GM12891 (cell line): ENCODE measurements around the gene MAP1B. TPM values are rescaled to one million over a fixed set of nuclear protein-coding genes. Genes with fewer than 3 reads are reported as not detected.
A peak's percentile ranks its signal among the peaks of the same experiment; 100 is the strongest.

Source experiments
- DNase-seq: peaks from one replicate; pipeline ENCODE4 v3.0.0; 2011; ENCODE audit warnings: low spot score; ENCODE audit not compliant: insufficient read length
- FAIRE-seq: peaks from 2 replicates; lab custom pipeline; 2011; peaks lifted over from hg19 to GRCh38; lab: Jason Lieb, UNC
- PAX5 ChIP-seq: IDR thresholded peaks from 2 replicates; pipeline ENCODE4 v1.6.1; 2011; ENCODE audit warnings: low read length, moderate library complexity, mild to moderate bottlenecking; ENCODE audit not compliant: insufficient read depth, severe bottlenecking
- POLR2A ChIP-seq: IDR thresholded peaks from 2 replicates; pipeline ENCODE4 v1.6.1; 2011; ENCODE audit warnings: low read depth, low read length, control low read depth
- POLR2AphosphoS5 ChIP-seq: IDR thresholded peaks from 2 replicates; pipeline ENCODE4 v1.6.1; 2011; ENCODE audit warnings: low read depth, low read length, control low read depth
- POU2F2 ChIP-seq: IDR thresholded peaks from 2 replicates; pipeline ENCODE4 v1.6.1; 2011; ENCODE audit warnings: low read depth, mild to moderate bottlenecking, control low read depth, low read length, moderate library complexity
- SPI1 ChIP-seq: IDR thresholded peaks from 2 replicates; pipeline ENCODE4 v1.6.1; 2011; ENCODE audit warnings: low read depth, low read length, control low read depth
- TAF1 ChIP-seq: IDR thresholded peaks from 2 replicates; pipeline ENCODE4 v1.6.1; 2011; ENCODE audit warnings: low read depth, low read length, control low read depth
- polyA plus RNA-seq: library from polyadenylated mRNA; unstranded; fragments of >200 nt; gene quantifications from one replicate; pipeline ENCODE4 v1.2.1, GENCODE V29; 2012; ENCODE audit warnings: low read depth, missing spikeins, inconsistent platforms; ENCODE audit not compliant: missing spikeins

MAP1B gene
- 0.83 TPM for polyA plus RNA-seq

- FAIRE-seq (peak; percentile 67), DNase-seq (peak; percentile 25)
- TF ChIP-seq POLR2A = no peak
- no peak for TF ChIP-seq POLR2AphosphoS5
- no peak for TF ChIP-seq TAF1
- TF ChIP-seq SPI1 = no peak
- no peak for TF ChIP-seq POU2F2
- TF ChIP-seq PAX5 = no peak
These were observed at the start of gene MAP1B for GRCh38 chr5:72107131-72107900. Gene MAP1B (plus strand): TSS chr5:72107475. CDS start chr5:72107532, 57 bp downstream.

DNA sequence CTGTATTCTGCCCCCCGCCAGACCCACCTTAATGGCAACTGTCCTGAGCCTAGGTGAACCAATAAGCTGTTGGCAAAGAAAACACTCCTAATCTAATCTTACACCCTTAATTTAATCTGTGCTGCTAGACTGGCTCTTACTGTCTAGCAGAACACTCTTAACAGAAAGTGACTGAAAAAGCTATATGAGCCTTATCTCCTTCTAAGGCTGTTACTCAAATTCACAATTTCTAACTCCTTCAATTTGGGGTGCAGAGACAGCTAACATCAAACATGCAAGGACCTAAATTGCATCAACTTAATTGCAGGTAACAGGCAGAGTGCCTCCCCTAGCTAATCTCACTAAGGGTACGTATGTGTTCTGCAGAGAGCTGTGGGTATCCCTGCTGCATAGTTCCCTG lies 49.5 kb upstream of the MAP1B start:
- TF ChIP-seq TAF1 = no peak
- no peak for TF ChIP-seq POLR2A
- no peak for TF ChIP-seq SPI1
- no peak for TF ChIP-seq POU2F2
- no peak for TF ChIP-seq POLR2AphosphoS5
- TF ChIP-seq PAX5 = no peak
- DNase-seq (no peak), FAIRE-seq (no peak)

- no peak for DNase-seq
These were observed 44.0 kb upstream of the MAP1B start for GRCh38 chr5:72063219-72063819.

DNA sequence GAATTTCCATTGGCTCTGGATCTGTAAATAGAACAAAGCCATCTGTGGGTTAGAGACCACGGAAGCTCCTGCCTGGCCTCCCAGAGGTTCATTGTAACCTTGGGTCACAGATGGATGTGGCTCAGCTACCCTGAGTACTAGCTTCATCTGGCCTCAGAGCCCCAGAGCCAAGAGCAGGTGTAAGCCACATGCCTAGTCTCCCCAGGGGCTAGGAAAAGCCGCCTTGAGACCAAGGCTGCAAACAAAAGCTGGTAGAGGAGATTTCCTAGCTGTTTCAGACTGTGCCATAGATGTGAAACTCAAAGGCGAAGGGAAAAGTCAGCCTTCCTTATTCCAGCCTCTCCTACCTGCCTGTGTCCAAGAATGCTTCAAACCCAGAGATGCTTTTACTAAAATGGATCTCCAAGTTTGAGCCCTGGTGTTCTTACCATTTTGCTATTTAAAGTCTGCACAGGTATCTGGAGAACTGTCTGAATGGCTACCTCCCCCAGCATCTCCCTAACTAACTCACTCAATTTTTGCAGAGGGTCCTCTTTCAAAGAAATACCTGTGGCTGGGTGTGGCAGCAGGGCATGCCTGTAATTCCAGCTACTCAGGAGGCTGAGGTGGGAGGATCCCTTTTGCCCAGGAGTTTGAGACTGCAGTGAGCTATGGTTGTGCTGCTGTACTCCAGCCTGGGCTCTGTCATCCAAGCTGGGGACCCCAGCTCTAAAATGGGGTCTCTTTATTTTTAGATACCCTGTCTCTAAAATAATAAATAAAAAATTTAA lies 42.3 kb upstream of the MAP1B start:
- FAIRE-seq (no peak), DNase-seq (no peak)
- no peak for TF ChIP-seq POU2F2
- TF ChIP-seq POLR2A = no peak
- no peak for TF ChIP-seq TAF1
- no peak for TF ChIP-seq POLR2AphosphoS5
- no peak for TF ChIP-seq SPI1
- TF ChIP-seq PAX5 = no peak

More at GRCh38 chr5:72063219-72063819, 44.0 kb upstream of the MAP1B start:
- TF ChIP-seq POLR2A (no peak), PAX5 (no peak), POLR2AphosphoS5 (no peak), SPI1 (no peak), POU2F2 (no peak), TAF1 (no peak)
- FAIRE-seq = peak; percentile 41

- FAIRE-seq (no peak), DNase-seq (no peak)
- TF ChIP-seq POLR2A = no peak
- TF ChIP-seq TAF1 = no peak
- TF ChIP-seq PAX5 = no peak
- TF ChIP-seq POU2F2 = no peak
- no peak for TF ChIP-seq POLR2AphosphoS5
- TF ChIP-seq SPI1 = no peak
These were observed 41.5 kb upstream of the MAP1B start for GRCh38 chr5:72065751-72066255.

GRCh38 chr5:72066705-72067107 lies 40.6 kb upstream of the MAP1B start:
- TF ChIP-seq SPI1 (no peak), TAF1 (no peak), POU2F2 (no peak), POLR2A (no peak), PAX5 (no peak), POLR2AphosphoS5 (no peak)
- no peak for FAIRE-seq
- no peak for DNase-seq

DNA sequence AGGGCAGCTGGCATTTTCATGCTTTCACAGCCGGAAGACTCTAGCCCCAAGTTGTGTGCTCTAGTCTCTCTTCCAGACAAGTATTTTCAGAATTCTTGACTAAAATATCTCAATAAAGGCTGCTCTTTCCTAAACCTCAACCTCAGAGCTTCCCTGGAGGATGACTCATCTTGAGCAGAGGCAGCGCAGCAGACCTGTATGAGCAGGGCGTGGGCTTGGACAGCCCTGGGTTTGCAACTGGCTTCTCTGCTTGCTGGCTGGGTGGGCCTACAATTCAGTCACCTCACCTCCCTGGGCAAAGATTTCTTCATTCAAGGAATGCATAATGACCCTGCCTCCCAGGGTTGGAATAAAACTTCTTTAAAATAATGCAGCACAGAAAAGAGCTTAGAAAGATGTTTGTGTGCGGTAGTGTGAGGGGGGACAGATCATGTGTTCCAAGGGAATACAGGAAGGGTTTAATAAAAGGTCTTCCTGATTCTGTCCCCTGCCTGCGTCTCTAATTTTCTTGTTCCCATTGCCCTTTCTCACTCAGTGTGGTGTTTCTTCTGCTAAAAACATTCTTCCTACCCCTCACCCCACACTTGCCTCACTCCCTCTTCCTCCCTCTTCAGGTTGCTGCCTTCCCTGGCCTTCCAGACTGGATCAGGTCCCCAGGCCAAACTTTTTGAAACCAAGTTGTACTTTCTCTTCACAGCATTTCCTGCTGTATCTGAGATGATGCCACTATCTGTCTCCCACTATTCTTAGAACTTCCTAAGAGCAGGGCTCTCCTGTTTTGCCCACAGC lies 39.4 kb upstream of the MAP1B start:
- TF ChIP-seq POLR2A (no peak), POLR2AphosphoS5 (no peak)
- FAIRE-seq (no peak), DNase-seq (no peak)

GRCh38 chr5:72070529-72070928 lies 36.7 kb upstream of the MAP1B start:
- DNase-seq (no peak), FAIRE-seq (no peak)
- TF ChIP-seq TAF1 = no peak
- TF ChIP-seq PAX5 = no peak
- TF ChIP-seq POLR2AphosphoS5 = no peak
- TF ChIP-seq POU2F2 = no peak

GRCh38 chr5:72071906-72072305 lies 35.4 kb upstream of the MAP1B start:
- FAIRE-seq = no peak
- TF ChIP-seq TAF1 (no peak), SPI1 (no peak), PAX5 (no peak), POU2F2 (no peak), POLR2AphosphoS5 (no peak), POLR2A (no peak)

GRCh38 chr5:72074251-72074650 lies 33.0 kb upstream of the MAP1B start:
- no peak for TF ChIP-seq POLR2AphosphoS5
- TF ChIP-seq POLR2A = no peak
- no peak for TF ChIP-seq SPI1
- TF ChIP-seq POU2F2 = no peak
- no peak for TF ChIP-seq PAX5
- TF ChIP-seq TAF1 = no peak
- FAIRE-seq = no peak
- DNase-seq = no peak

More at GRCh38 chr5:72071906-72072305, 35.4 kb upstream of the MAP1B start:
- no peak for DNase-seq
